ENCODE measurements around the gene TUBE1.

DNA sequence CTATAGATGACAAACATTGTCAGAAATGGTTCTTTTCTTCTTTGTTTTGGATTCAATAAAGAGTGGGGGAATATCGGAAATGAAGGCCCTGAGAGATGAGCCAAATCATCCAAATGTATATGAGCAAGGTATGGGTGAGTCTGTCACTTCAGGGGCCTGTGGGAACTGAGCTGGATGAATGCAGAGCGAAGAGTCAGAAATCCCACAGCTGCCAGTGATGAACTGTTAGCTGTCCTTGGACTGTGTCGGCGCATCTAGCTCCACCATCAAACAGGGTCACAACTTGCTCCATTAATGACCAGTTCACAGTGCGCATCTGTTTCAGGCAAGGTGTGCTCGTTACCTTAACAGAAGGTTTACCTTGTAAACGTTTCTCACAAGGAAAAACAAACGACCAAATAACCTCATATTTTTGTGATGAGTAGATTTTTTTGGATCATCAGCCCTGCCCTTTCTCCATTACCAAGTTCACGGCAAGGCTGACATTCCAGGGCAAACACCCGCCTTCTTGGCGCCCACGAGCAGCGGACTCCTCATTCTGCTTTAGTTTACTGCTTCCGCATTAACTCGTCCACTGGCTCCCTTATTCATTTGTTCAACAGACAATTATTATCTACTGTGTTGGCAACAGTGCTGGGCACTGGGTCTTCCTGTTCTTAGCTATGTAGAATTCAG is 48.4 kb downstream of the TUBE1 start:
- TF ChIP-seq, protein P1, sequence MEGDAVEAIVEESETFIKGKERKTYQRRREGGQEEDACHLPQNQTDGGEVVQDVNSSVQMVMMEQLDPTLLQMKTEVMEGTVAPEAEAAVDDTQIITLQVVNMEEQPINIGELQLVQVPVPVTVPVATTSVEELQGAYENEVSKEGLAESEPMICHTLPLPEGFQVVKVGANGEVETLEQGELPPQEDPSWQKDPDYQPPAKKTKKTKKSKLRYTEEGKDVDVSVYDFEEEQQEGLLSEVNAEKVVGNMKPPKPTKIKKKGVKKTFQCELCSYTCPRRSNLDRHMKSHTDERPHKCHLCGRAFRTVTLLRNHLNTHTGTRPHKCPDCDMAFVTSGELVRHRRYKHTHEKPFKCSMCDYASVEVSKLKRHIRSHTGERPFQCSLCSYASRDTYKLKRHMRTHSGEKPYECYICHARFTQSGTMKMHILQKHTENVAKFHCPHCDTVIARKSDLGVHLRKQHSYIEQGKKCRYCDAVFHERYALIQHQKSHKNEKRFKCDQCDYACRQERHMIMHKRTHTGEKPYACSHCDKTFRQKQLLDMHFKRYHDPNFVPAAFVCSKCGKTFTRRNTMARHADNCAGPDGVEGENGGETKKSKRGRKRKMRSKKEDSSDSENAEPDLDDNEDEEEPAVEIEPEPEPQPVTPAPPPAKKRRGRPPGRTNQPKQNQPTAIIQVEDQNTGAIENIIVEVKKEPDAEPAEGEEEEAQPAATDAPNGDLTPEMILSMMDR (IDR thresholded peaks at IDR 0.05; ENCODE audit: low read length), result no peak
- TF ChIP-seq EZH2 (optimal IDR thresholded peaks at IDR 0.05; ENCODE audit: low read depth, low read length) (no peak), EZH2phosphoT487 (IDR thresholded peaks at IDR 0.05; ENCODE audit: low read length) (no peak)
